ENCODE data around the gene GRIK5.

Gene GRIK5

GRCh38 chr19:42075616-42076379 lies 5.8 kb upstream of the GRIK5 start, which contains the start of gene ZNF574:
TSS of gene ZNF574 (plus strand) at chr19:42076166. CDS start at chr19:42078607, 2,441 bp downstream.
- DNase-seq: peak; percentile 99

- DNase-seq: no peak
These were observed 5.3 kb upstream of the GRIK5 start for GRCh38 chr19:42075364-42075615.

GRCh38 chr19:42074513-42075363 lies 4.7 kb upstream of the GRIK5 start:
- no peak for DNase-seq

GRCh38 chr19:42071247-42071646 lies 1.2 kb upstream of the GRIK5 start:
- no peak for DNase-seq

GRCh38 chr19:42068756-42069571 lies 1.0 kb downstream of the GRIK5 start:
- DNase-seq: no peak

GRCh38 chr19:42068361-42068755 lies 1.6 kb downstream of the GRIK5 start:
- DNase-seq: no peak

GRCh38 chr19:42067315-42067888 lies 2.6 kb downstream of the GRIK5 start:
- DNase-seq: no peak

- peak; percentile 66 for DNase-seq
These were observed 3.8 kb downstream of the GRIK5 start for GRCh38 chr19:42066075-42066754.

- no peak for DNase-seq
These were observed 4.5 kb downstream of the GRIK5 start for GRCh38 chr19:42065511-42065910.

- no peak for DNase-seq
These were observed 5.0 kb downstream of the GRIK5 start for GRCh38 chr19:42065051-42065450.

GRCh38 chr19:42064432-42064831 lies 5.6 kb downstream of the GRIK5 start:
- no peak for DNase-seq

- DNase-seq: no peak
These were observed 7.6 kb downstream of the GRIK5 start for GRCh38 chr19:42062381-42062780.

GRCh38 chr19:42060117-42060516 lies 9.9 kb downstream of the GRIK5 start:
- no peak for DNase-seq

GRCh38 chr19:42059196-42059595 lies 10.8 kb downstream of the GRIK5 start:
- DNase-seq: no peak

GRCh38 chr19:42057846-42058245 lies 12.2 kb downstream of the GRIK5 start:
- DNase-seq: no peak

- DNase-seq: no peak
These were observed 15.8 kb downstream of the GRIK5 start for GRCh38 chr19:42054205-42054604.

- no peak for DNase-seq
These were observed 16.7 kb downstream of the GRIK5 start for GRCh38 chr19:42053037-42053935.

- DNase-seq: no peak
These were observed 17.7 kb downstream of the GRIK5 start for GRCh38 chr19:42052241-42052863.

GRCh38 chr19:42051166-42052115 lies 18.6 kb downstream of the GRIK5 start:
- no peak for DNase-seq

- no peak for DNase-seq
These were observed 21.0 kb downstream of the GRIK5 start for GRCh38 chr19:42048992-42049391.
